SK-MEL-5 (cell line): Measurements from ENCODE around the gene LGR6. TPM values are rescaled to one million over a fixed set of nuclear protein-coding genes. Genes with fewer than 3 reads are reported as not detected.

Experiments used
- DNase-seq: peaks from one replicate; pipeline ENCODE4 v3.0.0-alpha.2; 2016; ENCODE audit warnings: low read depth, low spot score
- in situ Hi-C: cut with HindIII; loops from 2 replicates; pipeline ENCODE4 v1.10.0; 2016; ENCODE audit warnings: low sequenced_read_pairs, high pct_unique_total_duplicates, low pct_unique_long_range_greater_than_20kb
- total RNA-seq: library from RNA; depleted of rRNA; stranded (reverse); fragments of >200 nt; shearing (Covaris generic); gene quantifications from 2 replicates; pipeline ENCODE4 v1.2.3, GENCODE V29; 2014

Gene LGR6
- total RNA-seq, 1 experiment from 2014 or later: not detected

DNA sequence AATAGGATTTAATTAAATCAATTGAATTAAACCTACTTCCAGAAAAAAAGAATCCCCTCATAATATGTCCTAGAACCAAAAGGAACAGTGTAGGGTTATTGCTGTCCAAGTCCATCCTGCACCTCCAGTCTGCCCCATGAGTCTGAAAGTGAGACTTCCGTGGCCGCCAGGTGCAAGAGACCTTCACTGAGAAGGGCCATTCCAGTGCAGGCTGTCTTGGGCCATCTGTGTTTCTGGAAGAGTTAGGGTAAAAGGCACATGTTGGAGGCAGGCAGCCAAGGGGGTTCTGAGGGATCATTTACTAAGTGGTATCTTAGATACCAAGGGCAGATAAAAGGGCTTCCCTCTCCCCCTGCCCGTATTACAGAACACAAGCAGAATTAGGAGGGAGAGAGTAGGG lies 117.1 kb downstream of the LGR6 start:
- in situ Hi-C loops: loop anchor here (25.0 kb wide), 1 partner anchor 98 kb away; no protein-coding TSS in a partner anchor
- no peak for DNase-seq

GRCh38 chr1:202311875-202312635 lies 118.5 kb downstream of the LGR6 start:
- in situ Hi-C loops: loop anchor here (25.0 kb wide), 1 partner anchor 100 kb away; no protein-coding TSS in a partner anchor
- DNase-seq: no peak

- in situ Hi-C loops: loop anchor here (25.0 kb wide), 1 partner anchor 103 kb away; no protein-coding TSS in a partner anchor
- DNase-seq: peak; percentile 81
These were observed 122.1 kb downstream of the LGR6 start for GRCh38 chr1:202315576-202316168.

- in situ Hi-C loops: loop anchor here (25.0 kb wide), 1 partner anchor 104 kb away; no protein-coding TSS in a partner anchor
- no peak for DNase-seq
These were observed 122.6 kb downstream of the LGR6 start for GRCh38 chr1:202316186-202316585.

DNA sequence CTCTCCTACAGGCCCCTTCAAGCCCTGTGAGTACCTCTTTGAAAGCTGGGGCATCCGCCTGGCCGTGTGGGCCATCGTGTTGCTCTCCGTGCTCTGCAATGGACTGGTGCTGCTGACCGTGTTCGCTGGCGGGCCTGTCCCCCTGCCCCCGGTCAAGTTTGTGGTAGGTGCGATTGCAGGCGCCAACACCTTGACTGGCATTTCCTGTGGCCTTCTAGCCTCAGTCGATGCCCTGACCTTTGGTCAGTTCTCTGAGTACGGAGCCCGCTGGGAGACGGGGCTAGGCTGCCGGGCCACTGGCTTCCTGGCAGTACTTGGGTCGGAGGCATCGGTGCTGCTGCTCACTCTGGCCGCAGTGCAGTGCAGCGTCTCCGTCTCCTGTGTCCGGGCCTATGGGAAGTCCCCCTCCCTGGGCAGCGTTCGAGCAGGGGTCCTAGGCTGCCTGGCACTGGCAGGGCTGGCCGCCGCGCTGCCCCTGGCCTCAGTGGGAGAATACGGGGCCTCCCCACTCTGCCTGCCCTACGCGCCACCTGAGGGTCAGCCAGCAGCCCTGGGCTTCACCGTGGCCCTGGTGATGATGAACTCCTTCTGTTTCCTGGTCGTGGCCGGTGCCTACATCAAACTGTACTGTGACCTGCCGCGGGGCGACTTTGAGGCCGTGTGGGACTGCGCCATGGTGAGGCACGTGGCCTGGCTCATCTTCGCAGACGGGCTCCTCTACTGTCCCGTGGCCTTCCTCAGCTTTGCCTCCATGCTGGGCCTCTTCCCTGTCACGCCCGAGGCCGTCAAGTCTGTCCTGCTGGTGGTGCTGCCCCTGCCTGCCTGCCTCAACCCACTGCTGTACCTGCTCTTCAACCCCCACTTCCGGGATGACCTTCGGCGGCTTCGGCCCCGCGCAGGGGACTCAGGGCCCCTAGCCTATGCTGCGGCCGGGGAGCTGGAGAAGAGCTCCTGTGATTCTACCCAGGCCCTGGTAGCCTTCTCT lies 124.6 kb downstream of the LGR6 start:
- DNase-seq: no peak
- in situ Hi-C loops: loop anchor here (25.0 kb wide), 1 partner anchor 106 kb away; no protein-coding TSS in a partner anchor

DNA sequence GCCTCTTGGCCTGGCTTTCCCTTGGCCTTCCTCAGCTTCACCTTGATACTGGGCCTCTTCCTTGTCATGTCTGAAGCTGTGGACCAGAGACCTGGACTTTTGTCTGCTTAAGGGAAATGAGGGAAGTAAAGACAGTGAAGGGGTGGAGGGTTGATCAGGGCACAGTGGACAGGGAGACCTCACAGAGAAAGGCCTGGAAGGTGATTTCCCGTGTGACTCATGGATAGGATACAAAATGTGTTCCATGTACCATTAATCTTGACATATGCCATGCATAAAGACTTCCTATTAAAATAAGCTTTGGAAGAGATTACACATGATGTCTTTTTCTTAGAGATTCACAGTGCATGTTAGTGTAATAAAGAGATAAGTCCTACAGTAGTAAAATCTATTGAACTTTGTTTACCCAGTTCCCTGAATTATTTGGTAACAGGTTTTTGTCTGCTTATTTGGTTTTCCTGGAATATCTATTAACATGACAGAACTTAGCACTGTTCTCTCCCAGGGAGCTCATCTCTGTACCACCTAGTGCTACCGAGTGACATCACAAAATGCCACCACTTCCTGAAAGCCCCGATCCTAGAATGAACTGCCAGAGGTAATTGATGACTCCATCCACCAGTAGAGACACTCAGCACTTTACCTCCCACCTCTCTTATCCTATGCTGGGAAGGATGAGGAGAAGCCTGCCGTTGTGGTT lies 125.9 kb downstream of the LGR6 start:
- in situ Hi-C loops: loop anchor here (25.0 kb wide), 1 partner anchor 107 kb away; no protein-coding TSS in a partner anchor
- no peak for DNase-seq

GRCh38 chr1:202320081-202320405 lies 126.4 kb downstream of the LGR6 start:
- no peak for DNase-seq
- in situ Hi-C loops: loop anchor here (25.0 kb wide), 1 partner anchor 108 kb away; no protein-coding TSS in a partner anchor

DNA sequence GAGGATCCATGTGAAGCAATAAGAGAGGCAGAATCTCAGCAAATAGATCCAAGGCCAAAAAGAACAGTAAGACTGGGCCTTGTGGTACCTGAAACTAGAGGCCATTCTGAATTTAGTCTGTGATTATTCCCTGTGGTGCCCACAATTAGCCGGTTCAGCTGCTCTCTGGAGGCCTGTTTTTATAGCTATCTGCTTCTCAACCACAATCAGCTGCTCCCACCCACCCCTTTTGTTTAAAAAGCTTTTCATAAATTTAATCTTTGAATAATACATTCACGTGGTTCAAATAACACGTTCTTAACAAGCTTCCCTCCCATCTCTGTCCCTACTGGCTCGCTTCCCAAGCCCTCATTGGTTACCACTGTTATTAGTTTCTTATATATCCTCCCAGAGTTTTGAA lies 130.1 kb downstream of the LGR6 start:
- in situ Hi-C loops: loop anchor here (25.0 kb wide), 1 partner anchor 111 kb away; no protein-coding TSS in a partner anchor
- DNase-seq: no peak

- no peak for DNase-seq
- in situ Hi-C loops: loop anchor here (25.0 kb wide), 1 partner anchor 112 kb away; no protein-coding TSS in a partner anchor
These were observed 131.0 kb downstream of the LGR6 start for GRCh38 chr1:202324646-202325045.

- peak; percentile 79 for DNase-seq
- in situ Hi-C loops: no loop called here
These were observed 136.3 kb downstream of the LGR6 start for GRCh38 chr1:202329891-202330290.

DNA sequence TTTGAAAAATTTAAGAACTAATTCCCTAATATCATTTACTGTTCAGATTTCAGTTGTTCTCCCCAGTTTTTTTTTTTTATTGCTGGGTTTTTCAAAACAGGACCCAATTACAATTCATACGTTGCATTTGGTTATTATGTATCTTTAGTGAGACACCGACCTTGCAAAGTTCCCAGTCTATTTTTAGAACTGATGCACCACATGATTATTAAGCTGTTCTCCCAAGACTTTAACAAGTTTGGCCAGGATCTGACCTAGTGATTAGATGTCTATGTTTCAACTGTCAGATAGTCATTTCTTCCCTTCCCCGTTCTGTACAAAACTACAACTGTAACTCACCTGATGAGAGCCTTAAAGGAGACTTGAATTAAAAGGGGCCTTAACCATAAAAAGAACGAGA lies 140.3 kb downstream of the LGR6 start:
- in situ Hi-C loops: no loop called here
- no peak for DNase-seq

- in situ Hi-C loops: no loop called here
- peak; percentile 70 for DNase-seq
These were observed 150.2 kb downstream of the LGR6 start for GRCh38 chr1:202343652-202344349.

DNA sequence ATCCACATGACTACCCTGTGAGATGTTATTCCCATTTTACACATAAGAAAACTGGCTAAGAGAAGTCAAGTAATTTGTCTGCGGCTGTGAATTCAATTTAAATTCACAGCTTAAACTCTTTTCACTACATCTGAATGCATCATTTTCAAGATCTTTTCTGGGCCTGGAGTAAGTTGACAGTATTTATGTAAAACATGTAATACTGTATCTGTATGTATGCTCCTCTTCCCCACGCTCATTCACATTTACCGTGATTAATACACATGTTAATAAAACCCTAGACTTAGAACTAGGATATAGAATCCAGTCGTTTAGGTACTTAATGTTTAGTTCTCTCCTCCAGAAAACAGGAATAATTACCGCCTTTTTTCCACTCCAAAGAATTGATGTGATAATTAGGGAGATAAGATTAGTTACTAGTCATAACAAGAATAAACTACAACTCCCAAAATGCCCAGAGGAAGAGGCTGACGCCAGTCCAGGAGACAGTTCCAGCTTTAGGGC lies 154.5 kb downstream of the LGR6 start:
- in situ Hi-C loops: no loop called here
- no peak for DNase-seq

GRCh38 chr1:202348509-202349205 lies 155.1 kb downstream of the LGR6 start, which contains the start of gene PPP1R12B:
TSS of gene PPP1R12B (plus strand) at chr1:202348699. CDS start at chr1:202348852, 153 bp downstream.
- DNase-seq: peak; percentile 99
- in situ Hi-C loops: no loop called here

GRCh38 chr1:202349206-202349928 lies 155.8 kb downstream of the LGR6 start:
- peak; percentile 37 for DNase-seq
- in situ Hi-C loops: no loop called here
